ENCODE measurements around the gene MAP2K3. TPM values are rescaled to one million over a fixed set of nuclear protein-coding genes. Genes with fewer than 3 reads are reported as not detected.

Gene MAP2K3
- polyA plus RNA-seq, 3 donors = 107 to 166 (median 164) TPM

DNA sequence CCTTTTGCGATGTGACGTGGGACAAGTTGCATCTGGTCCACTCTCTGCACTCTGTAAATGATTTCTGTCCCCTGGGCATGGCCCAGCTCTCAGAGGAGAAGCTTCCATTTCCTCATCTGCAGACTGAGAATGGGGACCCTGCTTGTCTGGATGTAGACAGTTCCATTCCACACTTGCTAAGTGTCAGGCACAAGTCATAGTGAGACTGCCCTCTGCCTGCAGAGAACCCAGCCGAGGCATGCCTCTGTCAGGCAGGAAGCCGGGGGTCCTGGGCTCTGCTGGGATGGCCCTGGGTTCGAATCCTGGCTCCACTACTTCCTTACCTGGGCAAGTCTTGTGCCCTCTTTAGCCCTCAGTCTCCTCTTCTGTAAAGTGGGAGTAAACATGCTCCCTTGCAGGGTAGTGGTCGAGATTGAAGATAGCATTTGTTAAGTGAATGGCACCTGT, 4.1 kb downstream of the MAP2K3 start:
- peak overlapping the region; percentile 91 for H3K9ac ChIP-seq (ENCODE audit: insufficient read depth, low read length, poor library complexity, severe bottlenecking)
- H2AFZ ChIP-seq (ENCODE audit: insufficient read depth, low read depth, low read length, poor library complexity, severe bottlenecking) = no peak overlapping the region
- Mint-ChIP-seq H3K4me3 (peak overlapping the region; percentile 99 to 100), H3K4me1 (peaks cover 46% of the 10 kb centered on the region), H3K27me3 (ENCODE audit: low read depth in 3 of 3) (peaks cover 5 to 9% (median 6%) of the 10 kb centered on the region in 3 donors), H3K36me3 (peaks cover 28 to 52% of the 10 kb centered on the region in 2 donors), H3K9me3 (peaks cover 0 to 9% (median 2%) of the 10 kb centered on the region in 7 donors), H3K27ac (peak overlapping the region; percentile 99 to 100 (median 99))
- intact Hi-C loops (cut with micrococcal nuclease) = loop anchor here (1.0 to 10.0 kb wide), 3 partner anchors 8 to 244 kb away; partner anchors contain the start of genes DHRS7B (in 1 of the 2) and USP22 (in 1 of the 2)
- H3K4me3 ChIP-seq (replicated peaks in 1 of 3; ENCODE audit: low read depth in 2 of 3, low read length in 3 of 3) = peak overlapping the region; percentile 30 to 94 (median 90)
- 9% methylated on average over 5 of the region's 6 CpGs for WGBS (ENCODE audit: insufficient coverage)
- peak overlapping the region; percentile 99 to 100 for H3K27ac ChIP-seq (ENCODE audit: low read depth in 1 of 2, low read length in 2 of 2)
- peaks cover 40 to 43% of the 10 kb centered on the region in 2 donors for H3K4me1 ChIP-seq (ENCODE audit: control insufficient read depth in 1 of 2, insufficient read depth in 2 of 2, low read length in 2 of 2)
- peak in 2 of 3 donors; percentile 65 to 74 for DNase-seq
- peaks cover 87% of the 10 kb centered on the region for H4K20me1 ChIP-seq (ENCODE audit: insufficient read depth, low read length)
- H3K36me3 ChIP-seq (replicated peaks in 1 of 2; ENCODE audit: control insufficient read depth in 1 of 2, insufficient read depth in 2 of 2, low read length in 2 of 2) = peaks cover 25% of the 10 kb centered on the region in 2 donors
- TF ChIP-seq, protein P1, sequence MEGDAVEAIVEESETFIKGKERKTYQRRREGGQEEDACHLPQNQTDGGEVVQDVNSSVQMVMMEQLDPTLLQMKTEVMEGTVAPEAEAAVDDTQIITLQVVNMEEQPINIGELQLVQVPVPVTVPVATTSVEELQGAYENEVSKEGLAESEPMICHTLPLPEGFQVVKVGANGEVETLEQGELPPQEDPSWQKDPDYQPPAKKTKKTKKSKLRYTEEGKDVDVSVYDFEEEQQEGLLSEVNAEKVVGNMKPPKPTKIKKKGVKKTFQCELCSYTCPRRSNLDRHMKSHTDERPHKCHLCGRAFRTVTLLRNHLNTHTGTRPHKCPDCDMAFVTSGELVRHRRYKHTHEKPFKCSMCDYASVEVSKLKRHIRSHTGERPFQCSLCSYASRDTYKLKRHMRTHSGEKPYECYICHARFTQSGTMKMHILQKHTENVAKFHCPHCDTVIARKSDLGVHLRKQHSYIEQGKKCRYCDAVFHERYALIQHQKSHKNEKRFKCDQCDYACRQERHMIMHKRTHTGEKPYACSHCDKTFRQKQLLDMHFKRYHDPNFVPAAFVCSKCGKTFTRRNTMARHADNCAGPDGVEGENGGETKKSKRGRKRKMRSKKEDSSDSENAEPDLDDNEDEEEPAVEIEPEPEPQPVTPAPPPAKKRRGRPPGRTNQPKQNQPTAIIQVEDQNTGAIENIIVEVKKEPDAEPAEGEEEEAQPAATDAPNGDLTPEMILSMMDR (IDR thresholded peaks at IDR 0.05) = peak; percentile 45
- peaks cover 0 to 3% of the 10 kb centered on the region in 2 donors for H3K27me3 ChIP-seq (ENCODE audit: control insufficient read depth in 2 of 2, insufficient read depth in 2 of 2, low read length in 2 of 2)
- H3K79me2 ChIP-seq (ENCODE audit: insufficient read depth, low read length) = peaks cover 89% of the 10 kb centered on the region
- H3K9me3 ChIP-seq (replicated peaks in 1 of 2; ENCODE audit: control insufficient read depth in 1 of 2, insufficient read depth in 1 of 2, low read length in 2 of 2) = peaks cover 0 to 11% of the 10 kb centered on the region in 2 donors
- H3K4me2 ChIP-seq (replicated peaks; ENCODE audit: extremely low read depth, low read length, poor library complexity, severe bottlenecking) = peak overlapping the region; percentile 92

DNA sequence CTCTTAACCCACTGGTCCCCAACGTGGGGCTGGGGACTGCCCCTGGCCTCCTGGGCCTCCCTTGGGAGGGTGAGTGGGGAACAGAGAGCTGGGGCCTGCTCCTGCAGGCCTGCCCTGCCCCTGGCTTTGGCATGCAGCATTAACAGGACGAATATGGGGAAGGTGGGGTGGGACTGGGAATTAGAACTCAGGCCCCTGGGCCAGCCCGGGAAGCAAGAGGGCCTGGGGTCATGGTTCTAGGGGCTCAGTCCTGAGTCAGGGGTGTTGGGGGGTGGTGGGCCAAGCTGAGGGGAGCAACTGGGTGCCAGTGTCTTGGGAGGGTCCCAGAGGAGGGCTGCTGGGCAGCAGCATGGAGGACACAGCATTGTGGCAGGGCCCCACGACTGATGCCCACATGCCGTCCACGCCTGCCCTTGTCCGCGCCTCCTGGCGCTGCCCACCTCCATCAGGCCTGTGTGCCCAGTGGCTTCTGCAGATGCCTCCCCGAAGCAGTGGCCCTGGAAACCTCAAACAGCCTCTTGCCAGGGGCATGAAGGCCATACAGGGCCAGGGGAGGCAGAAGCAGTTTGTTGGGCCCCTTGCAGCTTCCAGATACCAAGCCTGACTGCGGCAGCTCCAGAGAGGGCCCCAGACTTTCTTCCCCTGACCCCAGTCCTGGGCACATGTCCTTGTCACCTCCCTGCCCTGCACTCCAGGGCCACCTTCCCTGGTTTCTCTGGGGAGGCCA, 4.8 kb downstream of the MAP2K3 start:
- H3K9me3 ChIP-seq (replicated peaks in 1 of 2; ENCODE audit: control insufficient read depth in 1 of 2, insufficient read depth in 1 of 2, low read length in 2 of 2) = peaks cover 0 to 11% of the 10 kb centered on the region in 2 donors
- peaks cover 0 to 3% of the 10 kb centered on the region in 2 donors for H3K27me3 ChIP-seq (ENCODE audit: control insufficient read depth in 2 of 2, insufficient read depth in 2 of 2, low read length in 2 of 2)
- H4K20me1 ChIP-seq (ENCODE audit: insufficient read depth, low read length) = peaks cover 93% of the 10 kb centered on the region
- H3K4me2 ChIP-seq (replicated peaks; ENCODE audit: extremely low read depth, low read length, poor library complexity, severe bottlenecking) = peak overlapping the region; percentile 92
- H3K4me1 Mint-ChIP-seq = peaks cover 43% of the 10 kb centered on the region
- intact Hi-C loops (cut with micrococcal nuclease) = loop anchor here in 1 of 2 donors (10.0 kb wide), 2 partner anchors 165 to 245 kb away; partner anchors contain the start of genes DHRS7B and USP22
- H3K9ac ChIP-seq (ENCODE audit: insufficient read depth, low read length, poor library complexity, severe bottlenecking) = peak overlapping the region; percentile 91
- H3K36me3 ChIP-seq (replicated peaks in 1 of 2; ENCODE audit: control insufficient read depth in 1 of 2, insufficient read depth in 2 of 2, low read length in 2 of 2) = peaks cover 32% of the 10 kb centered on the region in 2 donors
- H3K79me2 ChIP-seq (ENCODE audit: insufficient read depth, low read length) = peaks cover 96% of the 10 kb centered on the region
- H3K27ac Mint-ChIP-seq = peak overlapping the region; percentile 99 to 100 (median 99)
- H3K36me3 Mint-ChIP-seq = peaks cover 31 to 59% of the 10 kb centered on the region in 2 donors
- TF ChIP-seq, protein P1 (IDR thresholded peaks at IDR 0.05) = no peak
- WGBS (ENCODE audit: insufficient coverage) = 91% methylated on average over 10 of the region's 11 CpGs
- H3K27ac ChIP-seq (ENCODE audit: low read depth in 1 of 2, low read length in 2 of 2) = peak overlapping the region; percentile 99 to 100
- peaks cover 5 to 9% (median 6%) of the 10 kb centered on the region in 3 donors for H3K27me3 Mint-ChIP-seq (ENCODE audit: low read depth in 3 of 3)
- peak overlapping the region in 1 of 2 donors; percentile 100 for H3K4me3 Mint-ChIP-seq
- H3K4me3 ChIP-seq (replicated peaks in 1 of 3; ENCODE audit: low read depth in 2 of 3, low read length in 3 of 3) = peak overlapping the region in 2 of 3 experiments; percentile 90 to 94
- peaks cover 0 to 11% (median 2%) of the 10 kb centered on the region in 7 donors for H3K9me3 Mint-ChIP-seq
- H3K4me1 ChIP-seq (ENCODE audit: control insufficient read depth in 1 of 2, insufficient read depth in 2 of 2, low read length in 2 of 2) = peaks cover 35 to 37% of the 10 kb centered on the region in 2 donors
- H2AFZ ChIP-seq (ENCODE audit: insufficient read depth, low read depth, low read length, poor library complexity, severe bottlenecking) = no peak overlapping the region
- DNase-seq = no peak
